Testis (tissue), 3 donors: ENCODE data around the gene BICC1. TPM values are rescaled to one million over a fixed set of nuclear protein-coding genes. Genes with fewer than 3 reads are reported as not detected.

Source experiments
- DNase-seq: peaks from one replicate; pipeline ENCODE4 v3.0.0-alpha.2; 2019
- H3K27ac ChIP-seq, 2 donors: fragments of 200-600 bp; sonication (generic); one replicate each; pipeline ENCODE4 v1.5.1; 2019
- H3K27me3 ChIP-seq: fragments of 200-600 bp; sonication (generic); one replicate; pipeline ENCODE4 v1.5.1; 2019
- H3K36me3 ChIP-seq: fragments of 200-600 bp; sonication (generic); one replicate; pipeline ENCODE4 v1.5.1; 2017; ENCODE audit warnings: low read depth; ENCODE audit errors: missing control alignments
- H3K4me1 ChIP-seq: fragments of 200-600 bp; sonication (generic); one replicate; pipeline ENCODE4 v1.5.1; 2019
- H3K4me3 ChIP-seq, 2 donors: fragments of 200-600 bp; sonication (generic); one replicate each; pipeline ENCODE4 v1.5.1; 2017 to 2019
- H3K9me3 ChIP-seq: fragments of 200-600 bp; sonication (generic); one replicate; pipeline ENCODE4 v1.5.1; 2017
- POLR2A ChIP-seq: fragments of 450-650 bp; IDR thresholded peaks from one replicate; pipeline ENCODE4 v1.6.1; 2017; ENCODE audit warnings: antibody characterized with exemption, mild to moderate bottlenecking, moderate library complexity
- WGBS, 2 donors: methylation state at CpG; one replicate each; pipeline ENCODE4 v1.1.5; 2018; 5-methylcytosine and 5-hydroxymethylcytosine counted together
- intact Hi-C: fragments of 100-400 bp; cut with DNase I; formaldehyde crosslinking; loops from one replicate; pipeline ENCODE4 v1.15.1; 2023; ENCODE audit warnings: low total_unique reads
- polyA plus RNA-seq: library from polyadenylated mRNA; stranded (reverse); fragments of 350-450 nt; fragmentation: Illumina TruSeq; extraction: RNeasy Lipid Tissue Mini Kit (QIAGEN cat#74804); gene quantifications from one replicate; pipeline ENCODE4 v1.2.3, GENCODE V29; 2014; ENCODE audit warnings: low read depth, low replicate concordance; ENCODE audit not compliant: insufficient read depth
- total RNA-seq, 2 donors: library from RNA; depleted of rRNA; stranded (reverse); fragments of >200 nt; gene quantifications; one replicate each; pipeline ENCODE4 v1.2.3, GENCODE V29; 2016
- TF ChIP-seq, protein P1 (sequence below), 3 experiments: fragments of 450-650 bp in 2 of 3; fragments of 200-600 bp in 1 of 3; sonication (generic) in 1 of 3; IDR thresholded peaks; one replicate each; pipeline ENCODE4 v1.5.1; 2016 to 2019; ENCODE audit warnings: antibody characterized with exemption in 3 of 3, mild to moderate bottlenecking in 2 of 3, moderate library complexity in 1 of 3

BICC1 gene
- total and polyA plus RNA-seq, 3 donors from 2014 or later, result 8.7 to 14.1 (median 10.0) TPM

DNA sequence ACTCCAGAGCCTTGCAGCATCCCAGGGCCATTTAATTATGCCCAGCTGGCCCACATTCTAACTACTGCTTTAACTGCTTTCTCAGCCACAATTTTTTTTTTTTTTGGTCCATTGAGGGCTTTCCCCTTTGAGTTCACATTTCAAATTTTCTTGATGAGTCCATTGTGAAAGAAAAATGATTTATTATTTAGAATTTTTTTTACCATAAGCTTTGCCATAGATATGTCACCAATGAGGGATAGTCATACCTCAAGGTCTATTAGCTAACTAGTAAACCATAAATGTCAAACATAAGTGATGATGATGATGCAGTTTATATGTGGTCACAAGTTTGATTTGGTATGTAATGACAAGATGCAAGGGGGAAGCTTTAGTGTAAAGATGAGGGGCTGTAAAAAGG is 282.9 kb downstream of the BICC1 start:
- Histone ChIP-seq H3K4me3 (no peak overlapping the region), H3K9me3 (no peaks in the 10 kb centered on the region), H3K36me3 (no peaks in the 10 kb centered on the region), H3K4me1 (no peaks in the 10 kb centered on the region), H3K27me3 (no peaks in the 10 kb centered on the region), H3K27ac (no peak overlapping the region)
- DNase-seq, result no peak
- TF ChIP-seq POLR2A, result no peak
- TF ChIP-seq, protein P1, sequence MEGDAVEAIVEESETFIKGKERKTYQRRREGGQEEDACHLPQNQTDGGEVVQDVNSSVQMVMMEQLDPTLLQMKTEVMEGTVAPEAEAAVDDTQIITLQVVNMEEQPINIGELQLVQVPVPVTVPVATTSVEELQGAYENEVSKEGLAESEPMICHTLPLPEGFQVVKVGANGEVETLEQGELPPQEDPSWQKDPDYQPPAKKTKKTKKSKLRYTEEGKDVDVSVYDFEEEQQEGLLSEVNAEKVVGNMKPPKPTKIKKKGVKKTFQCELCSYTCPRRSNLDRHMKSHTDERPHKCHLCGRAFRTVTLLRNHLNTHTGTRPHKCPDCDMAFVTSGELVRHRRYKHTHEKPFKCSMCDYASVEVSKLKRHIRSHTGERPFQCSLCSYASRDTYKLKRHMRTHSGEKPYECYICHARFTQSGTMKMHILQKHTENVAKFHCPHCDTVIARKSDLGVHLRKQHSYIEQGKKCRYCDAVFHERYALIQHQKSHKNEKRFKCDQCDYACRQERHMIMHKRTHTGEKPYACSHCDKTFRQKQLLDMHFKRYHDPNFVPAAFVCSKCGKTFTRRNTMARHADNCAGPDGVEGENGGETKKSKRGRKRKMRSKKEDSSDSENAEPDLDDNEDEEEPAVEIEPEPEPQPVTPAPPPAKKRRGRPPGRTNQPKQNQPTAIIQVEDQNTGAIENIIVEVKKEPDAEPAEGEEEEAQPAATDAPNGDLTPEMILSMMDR (IDR thresholded peaks at IDR 0.05), result no peak
- intact Hi-C loops, result no loop called here

DNA sequence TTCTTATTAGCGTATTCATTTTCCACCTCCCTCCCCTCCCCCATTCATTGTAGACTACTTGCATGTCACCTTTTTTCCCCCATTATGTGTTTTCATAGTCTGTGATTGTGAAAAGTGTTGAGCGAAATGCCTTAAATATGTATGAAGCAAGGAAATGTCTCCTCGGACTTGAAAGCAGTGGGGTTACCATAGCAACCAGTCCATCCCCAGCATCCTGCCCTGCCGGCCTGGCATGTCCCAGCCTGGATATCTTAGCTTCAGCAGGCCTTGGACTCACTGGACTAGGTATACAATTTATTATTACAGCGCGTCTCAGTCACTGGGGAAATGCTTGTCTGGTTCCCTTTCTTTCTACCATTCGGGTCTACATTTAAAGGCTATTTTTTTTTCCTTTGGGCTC is 283.6 kb downstream of the BICC1 start:
- Histone ChIP-seq H3K27ac (no peak overlapping the region), H3K27me3 (no peaks in the 10 kb centered on the region), H3K4me3 (no peak overlapping the region), H3K9me3 (no peaks in the 10 kb centered on the region), H3K36me3 (no peaks in the 10 kb centered on the region), H3K4me1 (no peaks in the 10 kb centered on the region)
- no peak for DNase-seq
- intact Hi-C loops, result no loop called here
- WGBS, 2 donors, result 85% methylated on average over 7 of the region's 7 CpGs
- TF ChIP-seq POLR2A, result no peak
- TF ChIP-seq, protein P1 (IDR thresholded peaks at IDR 0.05), result no peak

DNA sequence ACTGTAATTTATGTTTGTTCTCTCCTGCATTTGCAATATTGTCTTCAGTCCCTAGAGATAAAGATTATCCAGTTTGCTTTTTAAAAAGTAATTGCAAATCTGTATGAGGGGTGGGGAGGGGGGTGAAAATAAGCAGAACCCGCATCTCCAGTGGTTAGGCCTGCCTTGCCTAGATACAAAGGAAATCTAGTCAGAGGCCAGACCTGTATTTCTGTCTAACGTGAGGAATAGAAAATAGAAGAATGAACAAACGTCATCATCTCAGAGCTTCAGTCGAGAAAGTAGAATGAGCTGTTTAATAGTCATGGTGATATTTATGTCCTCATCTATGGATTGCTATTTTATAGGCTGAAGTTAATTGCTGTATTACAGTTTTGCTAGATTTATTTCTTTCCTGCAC is 284.2 kb downstream of the BICC1 start:
- DNase-seq, result no peak
- WGBS, 2 donors, result 62 to 83% methylated on average over 4 of the region's 4 CpGs
- no peak overlapping the region for H3K27ac ChIP-seq
- no peaks in the 10 kb centered on the region for H3K36me3 ChIP-seq
- intact Hi-C loops, result no loop called here
- no peaks in the 10 kb centered on the region for H3K27me3 ChIP-seq
- TF ChIP-seq POLR2A, result no peak
- TF ChIP-seq, protein P1 (IDR thresholded peaks at IDR 0.05), result no peak
- no peak overlapping the region for H3K4me3 ChIP-seq
- no peaks in the 10 kb centered on the region for H3K4me1 ChIP-seq
- H3K9me3 ChIP-seq, result no peaks in the 10 kb centered on the region

DNA sequence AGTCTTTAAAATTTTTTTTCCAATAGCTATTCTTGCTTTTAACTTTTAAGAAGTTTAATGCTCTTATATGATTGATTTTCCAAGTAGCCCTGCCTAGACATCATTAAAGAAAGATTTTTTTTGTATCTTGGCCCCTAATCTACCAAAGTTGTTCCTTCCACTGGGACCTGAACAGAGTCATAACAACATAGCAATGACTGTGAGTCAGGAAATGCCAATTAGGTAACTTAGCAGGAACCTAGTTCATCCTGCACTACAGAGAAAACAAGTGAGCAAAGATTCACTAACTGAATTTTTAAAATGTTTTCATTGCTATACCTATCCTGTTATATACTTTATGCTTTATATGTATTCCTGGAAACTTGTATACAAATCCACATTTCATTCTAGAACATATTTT is 284.7 kb downstream of the BICC1 start:
- H3K36me3 ChIP-seq, result no peaks in the 10 kb centered on the region
- DNase-seq, result no peak
- intact Hi-C loops, result no loop called here
- H3K4me3 ChIP-seq, result no peak overlapping the region
- H3K27me3 ChIP-seq, result no peaks in the 10 kb centered on the region
- H3K9me3 ChIP-seq, result no peaks in the 10 kb centered on the region
- H3K4me1 ChIP-seq, result no peaks in the 10 kb centered on the region
- TF ChIP-seq POLR2A, result no peak
- TF ChIP-seq, protein P1 (IDR thresholded peaks at IDR 0.05), result no peak
- no peak overlapping the region for H3K27ac ChIP-seq

DNA sequence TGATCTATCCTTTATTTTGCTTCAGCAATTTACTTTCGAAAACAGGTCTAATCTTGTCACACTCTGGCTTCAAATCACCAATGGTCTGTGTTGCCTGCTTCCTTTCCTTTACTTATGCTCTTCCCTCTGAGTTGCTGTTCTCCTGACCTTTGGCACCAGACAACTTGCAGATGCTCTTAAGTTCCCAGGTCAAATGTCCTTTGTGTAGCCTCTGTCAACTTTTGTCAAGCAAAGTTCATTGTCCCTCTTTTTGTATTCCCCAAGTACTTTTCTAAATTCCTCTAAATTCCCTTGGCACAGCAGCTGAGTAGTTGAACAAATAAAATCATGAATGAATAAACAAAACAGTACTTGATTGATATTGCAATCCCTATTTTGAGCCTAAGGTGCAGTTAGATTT is 289.4 kb downstream of the BICC1 start:
- Histone ChIP-seq H3K27ac (no peak overlapping the region), H3K36me3 (no peaks in the 10 kb centered on the region), H3K27me3 (no peaks in the 10 kb centered on the region), H3K4me1 (no peaks in the 10 kb centered on the region), H3K9me3 (no peaks in the 10 kb centered on the region), H3K4me3 (no peak overlapping the region)
- intact Hi-C loops, result no loop called here
- TF ChIP-seq POLR2A, result no peak
- TF ChIP-seq, protein P1 (IDR thresholded peaks at IDR 0.05), result no peak
- WGBS, 2 donors, result 88 to 93% methylated on average over 1 of the region's 1 CpG
- DNase-seq, result no peak
